Right cardiac atrium (tissue), 5 donors: ENCODE results near the gene PTGIR. TPM values are rescaled to one million over a fixed set of nuclear protein-coding genes. Genes with fewer than 3 reads are reported as not detected.

ENCODE experiments used
- ATAC-seq, 2 donors: fragments of 200-7000 bp; cut with Tn5 transposase; one replicate each; pipeline versions ENCODE4 v1.8.0 to v1.9.1; 2020; ENCODE audit warnings: moderate library complexity in 2 of 2, mild to moderate bottlenecking in 1 of 2
- DNase-seq, 3 donors: peaks; one replicate each; pipeline ENCODE4 v3.0.0-alpha.2; 2020
- H3K27ac ChIP-seq: one replicate; pipeline ENCODE4 v1.5.1; 2013; ENCODE audit warnings: mild to moderate bottlenecking, low read length, control low read depth, moderate library complexity
- H3K27me3 ChIP-seq: one replicate; pipeline ENCODE4 v1.6.1; 2013; ENCODE audit not compliant: control insufficient read depth, insufficient read depth
- H3K4me1 ChIP-seq: one replicate; pipeline ENCODE4 v1.6.1; 2013; ENCODE audit warnings: low read length; ENCODE audit not compliant: control insufficient read depth, insufficient read depth
- H3K4me3 ChIP-seq: one replicate; pipeline ENCODE4 v1.5.1; 2013; ENCODE audit warnings: low read length, control low read depth
- H3K9me3 ChIP-seq: one replicate; pipeline ENCODE4 v1.6.1; 2013; ENCODE audit warnings: low read length; ENCODE audit not compliant: control insufficient read depth
- WGBS: extraction: QIAGEN DNeasy Blood & Tissue Kit; methylation state at CpG from one replicate; pipeline ENCODE4 v1.1.7; 2013; 5-methylcytosine and 5-hydroxymethylcytosine counted together
- intact Hi-C, 4 donors: fragments of 100-400 bp; cut with DNase I; formaldehyde crosslinking; loops; one replicate each; pipeline versions ENCODE4 v1.11.0 to v1.14.0; 2022 to 2023
- long read RNA-seq, 4 donors: library from polyadenylated mRNA; unstranded; transcript quantifications; one replicate each; pipeline ENCODE4 v2.0.0, GENCODE V29; 2020 to 2021
- polyA plus RNA-seq: library from polyadenylated mRNA; stranded (reverse); fragments of 200-250 nt; gene quantifications from one replicate; pipeline ENCODE4 v1.2.3, GENCODE V29; 2013
- total RNA-seq, 4 donors: library from RNA; stranded (reverse); fragmentation: NEBNext Ultra II Directional; extraction: Animal tissue kit (Norgen Biotek cat#: 25700); gene quantifications; one replicate each; pipeline ENCODE4 v1.2.1, GENCODE V29; 2021
- donor health status: healthy with polysubstance abuse.
- donor health status: DM: no; HTN: yes; CAD: no.
- donor health status: DM: no; HTN: no; CAD: no.
- donor health status: DM: no; HTN: yes; CAD: no; lungs with severe emphysema.
- donor health status: DM: yes; HTN: yes; CAD: no.

PTGIR gene, protein sequence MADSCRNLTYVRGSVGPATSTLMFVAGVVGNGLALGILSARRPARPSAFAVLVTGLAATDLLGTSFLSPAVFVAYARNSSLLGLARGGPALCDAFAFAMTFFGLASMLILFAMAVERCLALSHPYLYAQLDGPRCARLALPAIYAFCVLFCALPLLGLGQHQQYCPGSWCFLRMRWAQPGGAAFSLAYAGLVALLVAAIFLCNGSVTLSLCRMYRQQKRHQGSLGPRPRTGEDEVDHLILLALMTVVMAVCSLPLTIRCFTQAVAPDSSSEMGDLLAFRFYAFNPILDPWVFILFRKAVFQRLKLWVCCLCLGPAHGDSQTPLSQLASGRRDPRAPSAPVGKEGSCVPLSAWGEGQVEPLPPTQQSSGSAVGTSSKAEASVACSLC
- total RNA-seq (10 to 100 TPM in 2 of 4 donors, 1 to 10 TPM in 2; 7.6 to 13.5 (median 9.5) TPM), polyA plus RNA-seq (6.7 TPM)
- long read RNA-seq, donor 1, transcript PTGIR-201 (3 exons, 2,107 nt), result major isoform, 10 of 21 reads
- long read RNA-seq, donor 1, partial matches to known transcripts, result 6 of 21 reads
- long read RNA-seq, donor 1, other reads (novel, unspliced or antisense), result 4 of 21 reads
- long read RNA-seq, donor 2, transcript PTGIR-201 (3 exons, 2,107 nt), result major isoform, 6 of 12 reads
- long read RNA-seq, donor 2, partial matches to known transcripts, result 1 of 12 reads
- long read RNA-seq, donor 2, other reads (novel, unspliced or antisense), result 4 of 12 reads
- long read RNA-seq, donor 3, transcript PTGIR-201 (3 exons, 2,107 nt), result major isoform, 13 of 31 reads
- long read RNA-seq, donor 3, partial matches to known transcripts, result 11 of 31 reads
- long read RNA-seq, donor 3, other reads (novel, unspliced or antisense), result 7 of 31 reads
- long read RNA-seq, donor 4, partial matches to known transcripts, result 3 of 10 reads
- long read RNA-seq, donor 4, other reads (novel, unspliced or antisense), result 3 of 10 reads

DNA sequence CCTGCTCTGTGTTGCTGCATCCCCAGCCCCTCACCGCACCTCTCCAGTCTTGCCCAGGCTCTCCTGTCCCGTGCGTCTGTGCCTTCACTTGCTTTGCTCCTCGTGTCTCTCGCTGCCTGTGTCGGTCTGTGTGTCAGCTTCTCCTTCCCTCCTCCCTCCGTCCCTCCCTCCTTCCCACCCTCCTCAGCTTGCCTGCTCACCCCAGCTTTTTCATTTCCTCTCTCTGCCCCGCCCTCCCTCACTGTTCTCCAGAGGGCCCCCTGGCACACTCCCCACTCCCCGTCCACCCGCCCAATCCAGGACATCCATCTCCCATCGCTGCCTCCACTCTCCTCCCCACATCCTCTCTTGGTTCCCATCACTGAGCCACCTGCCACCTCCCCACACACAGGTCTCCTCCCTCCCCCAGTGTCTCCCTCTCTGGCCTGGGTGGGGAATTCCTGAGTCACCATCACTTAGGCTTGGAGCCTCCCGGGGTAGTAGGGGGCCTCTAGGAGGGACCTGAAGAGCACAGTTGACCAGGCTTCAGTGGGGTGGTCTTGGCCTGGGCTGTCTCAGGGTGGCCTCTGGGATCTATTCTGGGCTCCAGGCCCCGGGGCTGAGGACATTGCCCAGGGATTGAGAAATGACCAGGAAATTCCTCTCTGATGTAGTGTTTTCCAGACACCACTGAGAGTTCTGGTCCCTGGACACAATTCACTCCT is at the start of gene PTGIR:
PTGIR (minus strand) TSS at position 132 of the 704 bp plus-strand sequence. CDS start 864 bp downstream, outside the sequence.
- H3K27ac ChIP-seq, result peak within 1 kb of the TSS; percentile 91
- peak; percentile 85 to 93 (median 91) for DNase-seq
- no peaks in the 10 kb centered on the region for H3K27me3 ChIP-seq
- 28% methylated on average over 13 of the region's 13 CpGs for WGBS
- H3K4me1 ChIP-seq, result no peaks in the 10 kb centered on the region
- no peaks in the 10 kb centered on the region for H3K9me3 ChIP-seq
- H3K4me3 ChIP-seq, result peak within 1 kb of the TSS; percentile 22
- intact Hi-C loops, result no loop called here
- peak; percentile 78 to 83 for ATAC-seq

DNA sequence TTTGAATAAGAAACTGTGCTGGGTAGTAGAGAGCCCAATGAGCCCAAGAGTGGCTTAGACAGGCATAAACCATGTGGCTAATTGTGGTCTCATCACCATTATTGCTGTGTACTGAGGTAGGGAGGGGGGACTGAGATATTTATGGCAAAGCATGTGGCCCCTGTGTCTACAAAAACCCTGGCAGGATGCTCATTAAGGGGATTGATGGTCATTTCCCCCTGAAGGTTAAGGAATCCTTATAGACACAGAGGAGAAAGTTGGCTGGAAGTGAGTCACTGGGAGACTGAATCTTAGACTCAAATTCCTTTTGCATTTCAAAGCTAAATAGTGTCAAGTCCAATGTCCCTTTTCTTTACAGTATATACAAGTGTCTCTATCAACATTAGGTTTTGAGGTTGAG is 45.9 kb upstream of the PTGIR start:
- H3K27ac ChIP-seq, result no peak overlapping the region
- intact Hi-C loops, result no loop called here
- no peaks in the 10 kb centered on the region for H3K9me3 ChIP-seq
- DNase-seq (no peak), ATAC-seq (no peak)
- H3K4me1 ChIP-seq, result no peaks in the 10 kb centered on the region
- H3K27me3 ChIP-seq, result no peaks in the 10 kb centered on the region
- no peak overlapping the region for H3K4me3 ChIP-seq

DNA sequence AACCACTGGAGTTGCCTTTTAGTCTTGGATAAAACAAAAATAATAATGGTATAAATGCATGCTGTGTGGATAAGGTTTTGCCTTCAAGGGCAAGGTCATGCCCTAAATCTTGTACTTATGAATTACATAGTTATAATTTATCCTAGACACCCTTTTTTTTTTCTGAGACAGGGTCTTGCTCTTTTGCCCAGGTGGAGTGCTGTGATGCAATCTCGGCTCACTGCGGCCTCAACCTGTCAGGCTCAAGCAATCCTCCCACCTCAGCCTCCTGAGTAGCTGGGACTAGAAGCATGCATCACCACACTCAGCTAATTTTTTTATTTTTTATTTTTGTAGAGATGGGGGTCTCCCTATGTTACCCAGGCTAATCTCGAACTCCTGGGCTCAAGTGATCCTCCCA is 43.8 kb upstream of the PTGIR start:
- Histone ChIP-seq H3K4me3 (no peak overlapping the region), H3K4me1 (no peaks in the 10 kb centered on the region), H3K27ac (no peak overlapping the region), H3K9me3 (no peaks in the 10 kb centered on the region), H3K27me3 (no peaks in the 10 kb centered on the region)
- WGBS, result 91% methylated on average over 3 of the region's 3 CpGs
- no peak for ATAC-seq
- no peak for DNase-seq
- intact Hi-C loops, result loop anchor here in 1 of 4 donors (10.0 kb wide), 1 partner anchor 54 kb away; no protein-coding TSS in a partner anchor

DNA sequence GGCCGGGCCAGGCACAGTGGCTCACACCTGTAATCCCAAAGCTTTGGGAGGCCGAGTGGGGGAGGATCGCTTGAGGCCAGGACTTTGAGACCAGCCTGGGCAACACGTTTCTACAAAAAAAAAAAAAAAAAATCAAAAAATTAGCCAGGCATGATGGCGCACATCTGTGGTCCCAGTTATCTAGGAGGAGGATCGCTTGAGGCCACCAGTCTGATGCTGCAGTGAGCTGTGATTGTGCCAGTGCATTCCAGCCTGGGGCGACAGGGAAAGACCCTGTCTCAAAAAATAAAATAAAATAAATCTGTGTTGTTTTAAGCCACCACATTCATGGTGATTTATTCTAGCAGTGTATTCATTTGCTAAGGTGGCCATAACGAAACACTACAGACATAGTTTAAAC is 40.2 kb upstream of the PTGIR start:
- H3K27me3 ChIP-seq, result no peaks in the 10 kb centered on the region
- H3K4me1 ChIP-seq, result no peaks in the 10 kb centered on the region
- ATAC-seq, result no peak
- H3K27ac ChIP-seq, result no peak overlapping the region
- intact Hi-C loops, result loop anchor here in 1 of 4 donors (10.0 kb wide), 1 partner anchor 50 kb away; no protein-coding TSS in a partner anchor
- no peak for DNase-seq
- WGBS, result 89% methylated on average over 8 of the region's 8 CpGs
- no peaks in the 10 kb centered on the region for H3K9me3 ChIP-seq
- H3K4me3 ChIP-seq, result no peak overlapping the region

DNA sequence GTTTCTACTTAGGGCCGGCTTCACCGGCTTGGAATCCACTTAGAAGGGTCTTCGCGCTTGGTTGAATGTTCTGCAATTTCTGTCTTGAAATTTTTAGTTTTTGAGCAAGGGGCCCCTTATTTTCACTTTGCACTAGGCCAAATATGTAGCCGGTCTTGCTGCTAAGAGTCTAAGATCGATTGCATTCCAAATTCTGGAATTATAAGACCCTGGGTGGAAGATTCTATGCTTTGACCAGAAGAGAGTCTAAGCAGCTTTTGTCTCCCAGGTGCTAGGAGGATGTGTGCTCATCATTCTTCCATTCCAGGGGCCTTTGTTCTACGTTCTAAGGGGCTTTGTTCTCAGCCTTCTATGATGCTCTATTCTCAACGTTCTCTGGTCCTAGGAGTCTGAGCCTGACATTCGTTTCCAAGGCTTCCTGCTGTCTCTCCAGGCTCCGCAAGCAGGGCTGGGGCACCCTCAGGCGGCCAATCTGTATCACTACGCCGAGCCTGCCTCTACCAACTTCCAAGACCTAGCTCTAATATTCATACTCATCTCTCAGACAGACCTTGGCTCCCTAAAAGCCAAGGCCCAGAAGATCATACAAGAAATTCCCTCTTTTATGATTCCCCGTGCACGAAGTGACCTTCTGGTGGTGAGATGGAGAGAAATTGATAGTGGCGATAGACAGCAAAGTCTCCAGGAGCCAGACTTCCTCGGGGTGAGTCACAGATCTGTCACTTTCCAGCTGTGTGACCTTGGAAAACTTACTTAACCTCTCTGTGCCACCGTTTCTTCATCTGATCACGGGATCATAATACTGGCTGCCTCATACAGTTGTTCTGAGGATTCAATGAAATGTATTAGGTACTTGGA is 37.1 kb upstream of the PTGIR start:
- Histone ChIP-seq H3K27me3 (no peaks in the 10 kb centered on the region), H3K27ac (no peak overlapping the region), H3K4me3 (peak overlapping the region; percentile 7), H3K9me3 (no peaks in the 10 kb centered on the region), H3K4me1 (no peaks in the 10 kb centered on the region)
- peak; percentile 78 to 81 for ATAC-seq
- WGBS, result 6% methylated on average over 19 of the region's 19 CpGs
- peak; percentile 83 to 92 (median 92) for DNase-seq
- intact Hi-C loops, result loop anchor here (2.0 to 10.0 kb wide), 5 partner anchors 45 to 135 kb away; no protein-coding TSS in a partner anchor

DNA sequence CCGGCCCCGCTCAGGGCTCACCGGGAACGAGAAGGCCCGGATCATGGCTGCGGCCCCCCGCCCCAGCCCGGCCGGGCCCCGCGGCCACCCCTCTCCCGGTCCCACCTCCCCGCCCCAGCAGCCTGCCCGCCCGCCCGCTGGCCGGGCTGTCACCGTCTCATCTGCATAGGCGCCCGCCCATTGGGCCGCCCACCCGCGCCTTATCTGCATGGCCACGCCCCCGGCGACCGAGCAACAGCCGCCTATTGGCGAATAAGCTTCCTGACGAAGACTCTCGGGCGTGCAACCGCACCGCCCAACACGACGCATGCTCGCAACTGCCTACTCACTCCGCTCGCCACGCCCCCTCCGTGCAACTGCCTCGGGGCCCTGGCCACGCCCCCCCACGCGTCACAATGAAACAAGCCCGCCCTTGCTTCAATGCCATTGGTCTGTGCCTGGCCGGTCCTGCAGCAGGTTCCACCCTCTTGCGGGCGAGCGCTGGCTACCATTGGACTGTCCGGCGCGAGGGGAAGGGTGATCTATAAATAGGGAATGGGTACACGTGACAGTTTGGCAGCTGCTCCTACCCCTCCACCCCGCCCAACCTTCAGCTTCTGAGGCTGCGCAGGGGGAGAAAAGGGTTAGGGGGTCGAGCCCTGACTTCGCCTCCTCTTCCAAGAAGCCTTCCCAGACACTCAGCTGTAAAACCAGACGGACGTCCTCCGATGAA is 36.3 kb upstream of the PTGIR start, which contains the start of gene DACT3:
DACT3 (minus strand) TSS at position 163 of the 712 bp plus-strand sequence; CDS start at position 45, 118 bp downstream.
- H3K27ac ChIP-seq, result peak within 1 kb of the TSS; percentile 28
- no peaks in the 10 kb centered on the region for H3K9me3 ChIP-seq
- under 1% methylated on average over 61 of the region's 61 CpGs for WGBS
- no peaks in the 10 kb centered on the region for H3K4me1 ChIP-seq
- H3K27me3 ChIP-seq, result no peaks in the 10 kb centered on the region
- ATAC-seq (peak; percentile 97), DNase-seq (peak; percentile 100)
- intact Hi-C loops, result loop anchor here in 3 of 4 donors (5.0 to 10.0 kb wide), 3 partner anchors 44 to 134 kb away; no protein-coding TSS in a partner anchor
- H3K4me3 ChIP-seq, result peak within 1 kb of the TSS; percentile 45

DNA sequence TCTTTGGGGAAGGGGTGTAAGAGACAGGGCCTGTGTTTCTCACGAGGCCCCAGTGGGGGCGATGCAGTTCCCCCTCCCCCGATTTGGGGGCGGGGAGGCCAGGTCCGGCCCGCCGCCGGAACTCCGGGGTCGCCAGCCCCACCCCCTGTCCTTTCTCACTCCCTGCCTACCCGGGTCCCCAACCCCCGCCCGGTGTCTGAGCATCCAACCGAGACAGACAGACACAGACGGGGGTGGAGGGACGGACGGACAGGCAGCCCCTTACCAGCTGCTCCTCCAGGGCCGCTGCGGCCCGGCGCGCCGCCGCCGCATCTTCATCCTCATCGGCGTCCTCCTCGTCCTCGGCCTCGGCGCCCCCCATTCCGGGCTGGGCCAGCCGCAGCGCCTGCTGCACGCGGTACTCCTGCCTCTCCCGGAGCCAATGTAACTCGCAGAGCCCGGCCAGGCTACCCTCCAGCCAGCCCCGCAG is 35.7 kb upstream of the PTGIR start:
- DNase-seq (no peak), ATAC-seq (peak; percentile 1)
- Histone ChIP-seq H3K4me1 (no peaks in the 10 kb centered on the region), H3K27ac (peak overlapping the region; percentile 25), H3K27me3 (no peaks in the 10 kb centered on the region), H3K9me3 (no peaks in the 10 kb centered on the region), H3K4me3 (peak overlapping the region; percentile 45)
- WGBS, result 1% methylated on average over 40 of the region's 40 CpGs
- intact Hi-C loops, result loop anchor here in 3 of 4 donors (5.0 to 10.0 kb wide), 3 partner anchors 43 to 133 kb away; no protein-coding TSS in a partner anchor

DNA sequence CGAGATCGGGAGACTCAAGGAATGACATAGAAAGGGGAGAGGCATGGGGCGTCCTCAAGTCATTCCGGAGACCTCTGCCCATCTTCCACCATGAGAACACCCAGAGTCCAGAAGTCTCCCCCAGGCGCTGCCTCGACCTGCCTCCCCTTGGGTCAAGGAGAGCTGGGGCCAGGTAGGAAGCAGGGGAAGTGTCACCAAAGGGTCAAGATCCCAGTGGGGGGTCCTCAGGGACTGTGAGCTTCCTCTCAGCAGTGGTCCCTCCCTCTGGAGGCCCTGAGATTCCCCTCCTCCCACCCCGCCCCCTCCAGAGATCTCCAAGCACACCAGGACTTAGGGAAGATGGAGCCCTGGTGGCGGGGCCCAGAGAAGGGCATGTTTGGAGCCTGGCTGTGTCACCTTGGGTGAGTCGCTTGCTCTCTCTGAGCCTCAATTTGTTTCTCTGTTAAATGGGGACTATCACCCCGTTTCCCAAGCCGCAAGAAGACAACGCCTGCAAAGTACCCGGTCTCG is 35.2 kb upstream of the PTGIR start:
- no peaks in the 10 kb centered on the region for H3K4me1 ChIP-seq
- H3K9me3 ChIP-seq, result no peaks in the 10 kb centered on the region
- ATAC-seq, result no peak
- peak overlapping the region; percentile 28 for H3K27ac ChIP-seq
- H3K27me3 ChIP-seq, result no peaks in the 10 kb centered on the region
- WGBS, result 2% methylated on average over 14 of the region's 14 CpGs
- peak; percentile 46 to 74 (median 66) for DNase-seq
- peak overlapping the region; percentile 45 for H3K4me3 ChIP-seq
- intact Hi-C loops, result loop anchor here in 3 of 4 donors (5.0 to 10.0 kb wide), 3 partner anchors 43 to 133 kb away; no protein-coding TSS in a partner anchor
